ENCODE measurements around the gene MOCS3. TPM values are rescaled to one million over a fixed set of nuclear protein-coding genes. Genes with fewer than 3 reads are reported as not detected.
A peak's percentile ranks its signal among the peaks of the same experiment; 100 is the strongest.

MOCS3 gene
- total and polyA plus RNA-seq, 2 of the 13 experiments (the other 11 are each of a cell fraction or from before 2014, with no cell fraction given), result 3.7 to 8.4 TPM

DNA sequence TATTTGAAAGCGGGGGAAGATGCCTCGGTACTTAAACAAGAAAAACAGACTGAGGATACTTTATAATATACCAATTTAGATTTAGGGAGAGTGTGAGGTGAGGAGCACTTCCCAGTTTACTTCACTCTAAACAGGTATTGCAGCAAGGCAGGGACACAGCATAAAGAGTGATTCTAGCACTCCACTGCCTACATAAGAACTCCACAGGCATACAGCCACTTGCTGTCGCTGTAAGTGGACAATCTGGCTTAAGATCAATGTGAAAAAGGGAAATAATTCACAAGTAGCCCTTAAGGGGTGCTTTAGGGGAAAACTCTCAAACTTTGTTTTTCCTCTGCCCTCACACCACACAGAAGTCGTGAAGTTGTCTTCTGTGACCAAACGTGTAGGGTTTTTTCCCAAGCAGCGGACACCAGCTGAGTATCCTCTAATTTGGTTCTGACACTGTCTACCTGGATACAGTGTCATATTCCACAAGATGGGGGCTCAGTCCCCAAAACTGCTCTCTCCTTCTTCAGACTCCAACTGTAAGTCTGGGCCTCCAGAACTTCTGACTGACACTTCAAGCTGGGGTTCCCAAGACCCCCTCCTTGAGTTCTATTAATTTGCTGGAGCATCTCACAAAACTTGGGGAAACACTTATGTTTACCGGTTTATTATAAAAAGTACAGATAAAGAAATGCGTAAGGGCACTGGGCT is 36.7 kb upstream of the MOCS3 start:
- FAIRE-seq (no peak), ATAC-seq (peak; percentile 27; the same call in 2 of the 3 replicates), DNase-seq (ENCODE audit: low spot score) (no peak)
- ChIA-PET POLR2A (interaction anchor here (1.2 to 2.5 kb wide), 2 partner anchors 7 to 9 kb away, joined by 4 to 8 read pairs; partner anchors contain the start of gene ADNP), CTCF (ENCODE audit: low intra/inter-chr PET ratio, low total read pairs) (no interaction called here)
- H2AFZ ChIP-seq (ENCODE audit: low read length), result no peak overlapping the region
- intact Hi-C loops (cut with micrococcal nuclease; ENCODE audit: unreplicated experiment), result no loop called here
- no peak overlapping the region for H3K4me2 ChIP-seq (ENCODE audit: low read depth, low read length)
- TF ChIP-seq SNAPC2 (CRISPR knock-in tag; IDR thresholded peaks at IDR 0.05) (0 out of 2 replicates have a peak, but pooled peaks have one; percentile 23), ZNF3 (CRISPR knock-in tag; IDR thresholded peaks at IDR 0.05) (no peak), BORCS8-MEF2B (CRISPR knock-in tag; IDR thresholded peaks at IDR 0.05) (no peak), RBM22 (optimal IDR thresholded peaks at IDR 0.05; ENCODE audit: low read length) (peak; percentile 62), ZNF230 (CRISPR knock-in tag; IDR thresholded peaks at IDR 0.05) (no peak)
- TF ChIP-seq, protein P1, sequence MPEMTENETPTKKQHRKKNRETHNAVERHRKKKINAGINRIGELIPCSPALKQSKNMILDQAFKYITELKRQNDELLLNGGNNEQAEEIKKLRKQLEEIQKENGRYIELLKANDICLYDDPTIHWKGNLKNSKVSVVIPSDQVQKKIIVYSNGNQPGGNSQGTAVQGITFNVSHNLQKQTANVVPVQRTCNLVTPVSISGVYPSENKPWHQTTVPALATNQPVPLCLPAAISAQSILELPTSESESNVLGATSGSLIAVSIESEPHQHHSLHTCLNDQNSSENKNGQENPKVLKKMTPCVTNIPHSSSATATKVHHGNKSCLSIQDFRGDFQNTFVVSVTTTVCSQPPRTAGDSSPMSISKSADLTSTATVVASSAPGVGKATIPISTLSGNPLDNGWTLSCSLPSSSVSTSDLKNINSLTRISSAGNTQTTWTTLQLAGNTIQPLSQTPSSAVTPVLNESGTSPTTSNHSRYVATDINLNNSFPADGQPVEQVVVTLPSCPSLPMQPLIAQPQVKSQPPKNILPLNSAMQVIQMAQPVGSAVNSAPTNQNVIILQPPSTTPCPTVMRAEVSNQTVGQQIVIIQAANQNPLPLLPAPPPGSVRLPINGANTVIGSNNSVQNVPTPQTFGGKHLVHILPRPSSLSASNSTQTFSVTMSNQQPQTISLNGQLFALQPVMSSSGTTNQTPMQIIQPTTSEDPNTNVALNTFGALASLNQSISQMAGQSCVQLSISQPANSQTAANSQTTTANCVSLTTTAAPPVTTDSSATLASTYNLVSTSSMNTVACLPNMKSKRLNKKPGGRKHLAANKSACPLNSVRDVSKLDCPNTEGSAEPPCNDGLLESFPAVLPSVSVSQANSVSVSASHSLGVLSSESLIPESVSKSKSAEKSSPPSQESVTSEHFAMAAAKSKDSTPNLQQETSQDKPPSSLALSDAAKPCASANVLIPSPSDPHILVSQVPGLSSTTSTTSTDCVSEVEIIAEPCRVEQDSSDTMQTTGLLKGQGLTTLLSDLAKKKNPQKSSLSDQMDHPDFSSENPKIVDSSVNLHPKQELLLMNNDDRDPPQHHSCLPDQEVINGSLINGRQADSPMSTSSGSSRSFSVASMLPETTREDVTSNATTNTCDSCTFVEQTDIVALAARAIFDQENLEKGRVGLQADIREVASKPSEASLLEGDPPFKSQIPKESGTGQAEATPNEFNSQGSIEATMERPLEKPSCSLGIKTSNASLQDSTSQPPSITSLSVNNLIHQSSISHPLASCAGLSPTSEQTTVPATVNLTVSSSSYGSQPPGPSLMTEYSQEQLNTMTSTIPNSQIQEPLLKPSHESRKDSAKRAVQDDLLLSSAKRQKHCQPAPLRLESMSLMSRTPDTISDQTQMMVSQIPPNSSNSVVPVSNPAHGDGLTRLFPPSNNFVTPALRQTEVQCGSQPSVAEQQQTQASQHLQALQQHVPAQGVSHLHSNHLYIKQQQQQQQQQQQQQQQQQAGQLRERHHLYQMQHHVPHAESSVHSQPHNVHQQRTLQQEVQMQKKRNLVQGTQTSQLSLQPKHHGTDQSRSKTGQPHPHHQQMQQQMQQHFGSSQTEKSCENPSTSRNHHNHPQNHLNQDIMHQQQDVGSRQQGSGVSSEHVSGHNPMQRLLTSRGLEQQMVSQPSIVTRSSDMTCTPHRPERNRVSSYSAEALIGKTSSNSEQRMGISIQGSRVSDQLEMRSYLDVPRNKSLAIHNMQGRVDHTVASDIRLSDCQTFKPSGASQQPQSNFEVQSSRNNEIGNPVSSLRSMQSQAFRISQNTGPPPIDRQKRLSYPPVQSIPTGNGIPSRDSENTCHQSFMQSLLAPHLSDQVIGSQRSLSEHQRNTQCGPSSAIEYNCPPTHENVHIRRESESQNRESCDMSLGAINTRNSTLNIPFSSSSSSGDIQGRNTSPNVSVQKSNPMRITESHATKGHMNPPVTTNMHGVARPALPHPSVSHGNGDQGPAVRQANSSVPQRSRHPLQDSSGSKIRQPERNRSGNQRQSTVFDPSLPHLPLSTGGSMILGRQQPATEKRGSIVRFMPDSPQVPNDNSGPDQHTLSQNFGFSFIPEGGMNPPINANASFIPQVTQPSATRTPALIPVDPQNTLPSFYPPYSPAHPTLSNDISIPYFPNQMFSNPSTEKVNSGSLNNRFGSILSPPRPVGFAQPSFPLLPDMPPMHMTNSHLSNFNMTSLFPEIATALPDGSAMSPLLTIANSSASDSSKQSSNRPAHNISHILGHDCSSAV (CRISPR knock-in tag; IDR thresholded peaks at IDR 0.05; ENCODE audit: borderline replicate concordance), result no peak
- no peak overlapping the region for H3K27ac ChIP-seq (ENCODE audit: extremely low read length, insufficient read depth, low read length)
- no peak overlapping the region for H3K9ac ChIP-seq (ENCODE audit: insufficient read depth, low read depth, low read length)
- peaks cover 12% of the 10 kb centered on the region for H3K4me1 ChIP-seq (ENCODE audit: insufficient read depth, low read length)
- peaks cover 70% of the 10 kb centered on the region for H4K20me1 ChIP-seq (ENCODE audit: insufficient read depth, low read length)
- H3K36me3 ChIP-seq (replicated peaks in 1 of 2; ENCODE audit: control insufficient read depth in 1 of 2, insufficient read depth in 2 of 2, low read length in 2 of 2), result peaks cover 14 to 58% of the 10 kb centered on the region in 2 experiments
- WGBS (ENCODE audit: low lambda C conversion rate), result 98% methylated on average over 8 of the region's 8 CpGs
- no peak overlapping the region for H3K4me3 ChIP-seq (replicated peaks in 1 of 3; ENCODE audit: insufficient read depth in 1 of 3, low read depth in 2 of 3, low read length in 3 of 3)
- H3K27me3 ChIP-seq (ENCODE audit: control insufficient read depth in 1 of 2, insufficient read depth in 2 of 2, low read length in 2 of 2), result no peaks in the 10 kb centered on the region
- in situ Hi-C loops (cut with HindIII; ENCODE audit: extremely low pct_ligation_motif_present, low pct_unique_long_range_greater_than_20kb), result no loop called here
- no TSS peak for BruUV-seq (replicated peaks)
- peaks cover 95% of the 10 kb centered on the region for H3K79me2 ChIP-seq (ENCODE audit: insufficient read depth, low read length)
- no peaks in the 10 kb centered on the region for H3K9me3 ChIP-seq (ENCODE audit: low read length)

Measured in HepG2 (cell line).